ENCODE data around the gene MUC5B.

DNA sequence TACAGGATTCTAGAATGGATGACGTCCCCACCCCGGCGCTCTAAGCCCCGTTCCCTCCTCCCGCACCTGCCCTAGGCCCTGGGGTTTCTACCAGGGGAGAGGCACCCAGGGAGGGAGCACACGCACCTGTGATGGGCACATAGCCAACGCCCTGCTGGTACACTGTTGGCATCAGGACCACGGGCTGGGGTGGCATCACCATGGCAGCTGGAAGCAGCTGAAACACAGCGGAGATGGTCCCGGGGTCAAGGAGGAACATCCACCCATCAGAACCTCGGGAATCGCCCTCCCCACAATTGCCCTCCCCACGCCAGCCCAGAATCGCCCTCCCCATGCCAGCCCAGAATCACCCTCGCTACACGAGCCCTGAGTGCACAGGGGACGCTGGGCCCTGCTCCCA lies 63.0 kb downstream of the MUC5B start:
- TF ChIP-seq, protein P1, sequence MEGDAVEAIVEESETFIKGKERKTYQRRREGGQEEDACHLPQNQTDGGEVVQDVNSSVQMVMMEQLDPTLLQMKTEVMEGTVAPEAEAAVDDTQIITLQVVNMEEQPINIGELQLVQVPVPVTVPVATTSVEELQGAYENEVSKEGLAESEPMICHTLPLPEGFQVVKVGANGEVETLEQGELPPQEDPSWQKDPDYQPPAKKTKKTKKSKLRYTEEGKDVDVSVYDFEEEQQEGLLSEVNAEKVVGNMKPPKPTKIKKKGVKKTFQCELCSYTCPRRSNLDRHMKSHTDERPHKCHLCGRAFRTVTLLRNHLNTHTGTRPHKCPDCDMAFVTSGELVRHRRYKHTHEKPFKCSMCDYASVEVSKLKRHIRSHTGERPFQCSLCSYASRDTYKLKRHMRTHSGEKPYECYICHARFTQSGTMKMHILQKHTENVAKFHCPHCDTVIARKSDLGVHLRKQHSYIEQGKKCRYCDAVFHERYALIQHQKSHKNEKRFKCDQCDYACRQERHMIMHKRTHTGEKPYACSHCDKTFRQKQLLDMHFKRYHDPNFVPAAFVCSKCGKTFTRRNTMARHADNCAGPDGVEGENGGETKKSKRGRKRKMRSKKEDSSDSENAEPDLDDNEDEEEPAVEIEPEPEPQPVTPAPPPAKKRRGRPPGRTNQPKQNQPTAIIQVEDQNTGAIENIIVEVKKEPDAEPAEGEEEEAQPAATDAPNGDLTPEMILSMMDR (IDR thresholded peaks at IDR 0.05): no peak
- no peak for TF ChIP-seq POLR2A (IDR thresholded peaks at IDR 0.05)
